Measurements from ENCODE around the gene HOMER2. TPM values are rescaled to one million over a fixed set of nuclear protein-coding genes. Genes with fewer than 3 reads are reported as not detected.
"Not testable (repeated sequence)": the region's sequence is repeated elsewhere in the genome, so short reads cannot be mapped to it uniquely, and the experiment has no call there.

Gene HOMER2
- total RNA-seq, 1 donor from 2014 or later, result 41.6 TPM

DNA sequence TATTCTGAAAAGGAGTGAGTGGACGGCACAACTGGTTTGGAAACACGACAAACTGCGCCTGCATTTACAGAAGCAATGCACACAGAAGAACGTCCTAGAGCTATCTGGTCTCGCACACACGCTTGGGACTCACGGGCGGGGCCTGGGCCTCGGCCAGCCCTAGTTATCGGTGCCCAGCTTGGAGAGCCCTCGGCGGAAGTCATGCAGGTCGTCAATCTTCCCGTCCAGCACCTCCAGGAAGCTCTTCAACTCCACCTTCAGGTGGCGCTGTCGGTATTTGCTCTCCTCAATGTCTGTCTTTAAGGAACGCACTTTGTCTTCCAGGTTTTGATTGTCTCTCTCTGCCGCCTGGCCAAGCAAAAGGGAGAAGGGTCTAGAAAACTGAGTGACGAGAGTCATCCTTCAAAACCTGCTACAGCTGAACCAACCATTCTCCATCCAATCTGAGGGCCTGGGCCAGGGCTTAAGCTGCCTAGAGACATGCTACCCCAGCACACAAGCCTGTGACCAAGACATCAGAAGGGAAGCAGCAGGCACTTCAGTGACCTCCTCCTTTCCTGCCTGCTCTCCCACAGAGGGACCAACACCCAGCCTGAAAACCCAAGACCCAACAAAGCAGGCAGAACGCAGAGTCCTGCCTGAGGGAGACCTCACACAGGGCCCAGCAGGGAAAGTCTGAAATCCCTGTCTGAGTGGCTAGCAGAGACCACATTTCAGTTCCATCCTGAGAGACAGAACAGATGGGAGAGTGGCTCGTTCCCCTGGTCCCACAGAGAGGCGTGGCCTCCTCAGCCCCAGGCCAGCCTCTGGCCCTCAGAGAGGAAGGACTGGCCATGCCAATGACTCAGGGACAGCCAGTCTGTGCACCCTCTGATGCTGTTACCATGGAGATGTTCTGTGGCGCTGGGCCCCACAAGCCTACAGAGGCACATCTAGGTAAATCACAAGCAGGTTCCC, 102.7 kb downstream of the HOMER2 start:
- intact Hi-C loops (cut with DNase I), result loop anchor here (2.0 to 5.0 kb wide), 2 partner anchors 137 to 151 kb away; partner anchors contain the start of gene RAMAC
- peak; percentile 86 for DNase-seq (ENCODE audit: low spot score)

DNA sequence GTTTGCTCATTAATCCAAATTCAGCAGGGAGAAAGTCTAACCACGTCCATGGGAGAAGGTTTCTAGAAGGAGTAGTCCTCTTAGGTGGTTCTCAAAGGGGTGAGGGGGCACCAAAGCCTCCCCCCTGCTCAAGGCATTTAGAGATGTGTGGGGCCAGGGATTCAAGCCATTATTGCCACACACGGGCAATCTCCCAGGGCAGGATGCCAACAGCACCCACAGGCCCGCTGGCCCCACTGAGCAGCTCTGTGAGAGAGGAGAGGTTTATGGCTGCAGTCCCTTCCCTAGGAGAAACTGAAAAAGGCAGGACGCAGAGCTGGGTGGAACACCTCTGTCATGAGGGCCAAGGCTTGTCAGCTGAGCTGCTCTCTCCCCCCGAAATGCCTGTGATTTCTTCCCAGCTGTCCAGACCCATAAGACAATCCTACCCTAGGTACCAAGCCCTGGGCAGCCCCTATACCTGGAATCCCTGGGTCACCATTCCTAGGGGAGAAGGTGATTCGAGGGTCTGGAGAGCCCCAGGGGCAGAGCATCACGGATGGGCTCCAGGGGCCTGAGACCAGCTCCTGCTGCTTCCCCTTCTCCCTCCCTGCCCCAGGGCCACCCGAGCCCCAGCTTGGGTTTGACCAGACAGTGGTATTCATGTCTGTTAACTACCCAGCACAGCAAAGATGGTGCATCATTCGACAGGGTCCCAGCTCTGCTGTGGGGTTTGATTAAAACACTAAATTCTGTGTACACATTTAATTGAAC, 104.1 kb downstream of the HOMER2 start:
- intact Hi-C loops (cut with DNase I), result loop anchor here (5.0 kb wide), 1 partner anchor 139 kb away; the partner anchor contains the start of gene RAMAC
- no peak for DNase-seq (ENCODE audit: low spot score)

DNA sequence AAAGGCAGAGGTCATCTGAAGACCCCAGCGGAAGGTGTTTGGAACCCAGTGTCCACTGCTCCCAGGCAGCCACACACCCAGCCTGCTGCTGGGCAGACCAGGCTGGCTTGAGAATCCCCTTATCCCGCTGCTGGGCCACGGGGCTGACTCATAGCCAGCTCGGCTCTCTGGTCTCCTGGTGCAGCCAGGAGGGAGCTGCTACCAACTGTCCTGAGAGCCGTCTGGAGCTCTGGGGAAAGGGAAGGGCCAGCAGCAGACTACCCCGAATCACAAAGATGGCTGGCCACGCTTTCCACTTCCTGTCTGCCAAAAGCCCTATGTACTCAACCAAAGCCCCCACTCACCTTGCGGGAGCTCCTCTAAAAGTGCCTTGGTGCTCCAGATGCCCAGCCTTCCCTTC, 104.8 kb downstream of the HOMER2 start:
- DNase-seq (ENCODE audit: low spot score), result no peak

DNA sequence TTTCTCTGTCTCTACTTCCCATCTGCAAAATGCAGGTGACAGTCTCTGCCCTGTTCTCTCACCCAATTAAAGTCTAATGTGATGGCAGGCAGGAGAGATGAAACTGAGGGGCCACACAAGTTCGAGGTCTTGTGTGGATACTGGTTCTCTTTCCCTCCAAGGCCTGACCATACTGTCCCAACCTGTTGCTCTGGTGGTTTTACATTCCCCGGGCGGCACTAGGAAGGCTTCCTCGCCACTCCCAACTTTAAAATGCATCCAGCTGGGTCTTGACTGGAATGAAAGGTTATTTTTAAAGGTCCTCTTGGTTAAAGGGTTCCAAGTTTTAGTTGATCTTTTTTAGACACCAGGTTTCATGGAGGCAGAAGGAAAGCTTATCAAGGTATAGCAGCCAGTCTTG, 105.9 kb downstream of the HOMER2 start:
- intact Hi-C loops (cut with DNase I), result loop anchor here (5.0 kb wide), 1 partner anchor 141 kb away; the partner anchor contains the start of gene RAMAC
- DNase-seq (ENCODE audit: low spot score), result no peak

More for the DNA sequence above, 104.8 kb downstream of the HOMER2 start:
- intact Hi-C loops (cut with DNase I), result loop anchor here (5.0 kb wide), 1 partner anchor 140 kb away; the partner anchor contains the start of gene RAMAC

DNA sequence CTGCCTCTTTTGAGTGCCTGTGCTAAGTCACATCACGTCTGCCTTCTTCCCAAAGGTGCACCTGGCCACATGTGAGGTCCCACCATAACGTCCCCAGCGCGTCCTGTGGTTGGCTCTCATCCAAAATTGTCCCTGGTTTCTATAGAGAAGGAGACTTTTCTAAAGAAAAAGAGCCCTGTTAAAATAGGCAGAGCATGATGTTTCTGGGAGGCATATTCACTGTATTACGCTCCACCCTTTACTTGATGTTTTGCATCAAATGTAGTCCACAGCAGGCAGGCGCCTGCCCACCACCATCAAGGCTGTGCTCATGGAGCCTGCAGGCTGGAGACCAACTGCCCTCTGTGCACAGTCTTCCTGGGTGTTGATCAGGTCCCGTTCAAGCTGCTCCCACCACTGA, 106.8 kb downstream of the HOMER2 start:
- no peak for DNase-seq (ENCODE audit: low spot score)
- intact Hi-C loops (cut with DNase I), result loop anchor here (5.0 kb wide), 1 partner anchor 142 kb away; the partner anchor contains the start of gene RAMAC

DNA sequence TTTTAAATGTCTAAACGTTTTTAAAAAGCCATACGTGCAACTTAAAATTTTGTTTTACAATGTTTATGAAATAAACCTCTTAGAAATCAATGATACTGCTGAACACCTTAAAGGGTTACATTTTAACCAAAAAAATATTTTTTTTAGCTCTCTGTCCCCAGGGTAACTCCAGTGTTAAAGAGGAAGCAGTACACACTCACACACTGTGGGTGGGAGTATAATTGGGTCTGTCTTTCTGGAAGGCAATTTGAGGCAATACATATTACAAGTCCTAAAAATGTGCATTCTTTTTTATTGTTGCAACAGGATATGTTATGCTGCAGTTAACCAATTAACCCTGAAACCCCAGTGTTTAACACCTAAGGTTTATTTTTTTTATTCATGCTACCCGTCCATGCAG, 109.0 kb downstream of the HOMER2 start:
- DNase-seq (ENCODE audit: low spot score), result no peak
- intact Hi-C loops (cut with DNase I), result no loop called here

DNA sequence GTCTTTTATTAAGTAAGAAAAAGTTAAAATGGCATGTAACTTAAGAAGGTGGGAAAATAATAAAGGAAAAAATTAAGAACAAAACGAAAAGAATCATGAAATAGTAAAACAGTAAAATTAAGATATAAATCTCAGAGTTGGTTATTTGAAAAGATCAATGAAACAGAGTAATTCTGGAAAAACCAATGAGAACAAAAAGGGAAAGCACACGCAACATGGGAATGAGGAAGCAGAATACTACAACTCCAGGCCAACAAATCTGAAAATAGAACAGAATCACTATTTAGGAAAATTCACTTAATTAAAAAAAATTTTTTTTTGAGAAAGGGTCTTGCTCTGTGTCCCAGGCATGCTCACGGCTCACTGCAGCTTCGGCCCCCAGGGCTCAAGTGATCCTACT, 112.4 kb downstream of the HOMER2 start:
- no peak for DNase-seq (ENCODE audit: low spot score)
- intact Hi-C loops (cut with DNase I), result no loop called here

DNA sequence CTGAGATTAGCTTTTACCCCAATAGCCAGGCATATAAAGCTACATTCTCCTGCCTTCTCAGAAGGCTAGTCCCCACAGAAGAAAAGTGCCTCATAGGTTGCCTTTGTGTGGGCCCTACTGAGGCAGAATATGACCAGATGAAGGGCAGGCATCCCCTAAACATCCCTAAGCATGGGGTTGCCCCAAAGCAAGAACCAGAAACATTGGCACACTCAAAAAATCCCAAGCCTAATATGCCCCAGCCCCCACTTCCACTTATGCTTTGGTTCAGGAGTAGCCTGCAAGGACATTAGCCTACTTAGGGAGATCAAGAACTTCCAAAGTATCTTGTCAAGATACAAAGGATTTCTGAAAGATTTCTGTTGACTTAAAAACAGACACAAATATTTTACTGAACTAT, 113.4 kb downstream of the HOMER2 start:
- intact Hi-C loops (cut with DNase I), result no loop called here
- DNase-seq (ENCODE audit: low spot score), result no peak

DNA sequence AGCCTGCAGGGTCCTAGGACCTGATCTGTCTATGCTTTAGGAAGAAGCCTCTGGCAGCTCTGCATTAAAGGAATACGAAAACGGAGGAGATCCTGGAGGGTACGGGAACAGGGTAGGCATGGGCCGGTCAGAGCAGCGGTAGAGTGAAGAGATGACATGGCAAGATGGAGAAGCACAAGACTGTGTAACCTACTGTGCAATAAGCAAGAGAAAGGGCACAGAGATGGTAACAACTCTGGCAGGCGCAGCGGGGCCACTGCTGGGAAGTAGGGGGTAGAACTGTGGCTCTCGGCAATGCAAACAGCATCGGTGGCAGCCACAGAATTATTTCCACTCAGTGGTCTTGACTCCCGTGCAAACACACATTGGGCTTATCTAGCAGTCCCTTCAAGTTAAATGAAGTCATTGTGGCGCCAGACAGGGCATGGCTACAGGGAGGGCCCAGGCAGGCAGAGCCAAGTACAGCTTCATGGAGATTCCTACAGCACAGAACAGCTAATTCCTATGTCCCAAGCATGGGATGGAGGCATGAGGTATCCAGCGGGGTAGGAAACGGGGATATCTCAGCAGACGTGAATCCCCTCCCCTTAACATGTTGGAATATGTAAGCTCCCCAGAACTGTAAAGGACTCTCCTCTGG, 114.3 kb downstream of the HOMER2 start:
- intact Hi-C loops (cut with DNase I), result no loop called here
- DNase-seq (ENCODE audit: low spot score), result no peak

DNA sequence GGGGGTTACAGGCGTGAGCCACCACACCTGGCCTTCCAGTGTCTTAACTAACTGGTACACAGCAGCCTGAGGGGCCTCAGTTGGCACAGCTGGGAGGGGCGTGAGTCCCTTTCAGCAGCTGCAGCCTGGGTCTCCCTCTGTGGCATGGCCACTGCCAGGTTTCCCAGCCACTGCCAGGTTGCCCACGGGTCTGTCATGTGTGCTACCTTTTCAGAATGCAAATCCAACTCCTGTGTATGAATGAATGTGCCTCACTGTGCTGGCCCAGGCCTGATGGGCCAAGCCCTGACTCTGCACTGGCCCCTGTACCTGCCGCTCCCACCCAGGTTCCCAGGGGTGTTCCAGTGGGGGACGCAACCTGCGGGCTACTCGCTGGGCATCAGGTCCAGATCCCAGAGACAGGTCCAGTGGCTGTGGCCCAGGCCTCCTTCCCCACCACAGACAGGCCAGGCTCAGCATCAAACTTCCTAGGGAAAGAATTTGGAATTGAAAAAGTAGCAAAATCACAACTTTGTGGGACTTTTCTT, 117.1 kb downstream of the HOMER2 start:
- DNase-seq (ENCODE audit: low spot score), result no peak
- intact Hi-C loops (cut with DNase I), result no loop called here

DNA sequence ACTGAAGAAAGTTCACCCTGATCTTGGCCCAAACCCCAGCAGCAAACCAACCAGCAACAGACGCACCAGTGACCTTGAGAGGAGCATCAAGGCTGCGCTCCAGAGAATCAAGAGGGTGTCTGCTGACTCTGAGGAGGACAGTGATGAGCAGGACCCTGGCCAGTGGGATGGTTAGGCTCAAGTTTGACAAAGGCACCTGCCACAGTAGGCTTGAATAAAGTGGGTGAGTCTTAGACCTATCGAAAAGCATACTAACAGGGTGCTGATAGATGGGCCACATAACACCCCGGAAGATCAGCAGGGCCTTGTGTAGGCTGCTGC, 119.2 kb downstream of the HOMER2 start:
- intact Hi-C loops (cut with DNase I), result no loop called here
- DNase-seq (ENCODE audit: low spot score), result no peak

DNA sequence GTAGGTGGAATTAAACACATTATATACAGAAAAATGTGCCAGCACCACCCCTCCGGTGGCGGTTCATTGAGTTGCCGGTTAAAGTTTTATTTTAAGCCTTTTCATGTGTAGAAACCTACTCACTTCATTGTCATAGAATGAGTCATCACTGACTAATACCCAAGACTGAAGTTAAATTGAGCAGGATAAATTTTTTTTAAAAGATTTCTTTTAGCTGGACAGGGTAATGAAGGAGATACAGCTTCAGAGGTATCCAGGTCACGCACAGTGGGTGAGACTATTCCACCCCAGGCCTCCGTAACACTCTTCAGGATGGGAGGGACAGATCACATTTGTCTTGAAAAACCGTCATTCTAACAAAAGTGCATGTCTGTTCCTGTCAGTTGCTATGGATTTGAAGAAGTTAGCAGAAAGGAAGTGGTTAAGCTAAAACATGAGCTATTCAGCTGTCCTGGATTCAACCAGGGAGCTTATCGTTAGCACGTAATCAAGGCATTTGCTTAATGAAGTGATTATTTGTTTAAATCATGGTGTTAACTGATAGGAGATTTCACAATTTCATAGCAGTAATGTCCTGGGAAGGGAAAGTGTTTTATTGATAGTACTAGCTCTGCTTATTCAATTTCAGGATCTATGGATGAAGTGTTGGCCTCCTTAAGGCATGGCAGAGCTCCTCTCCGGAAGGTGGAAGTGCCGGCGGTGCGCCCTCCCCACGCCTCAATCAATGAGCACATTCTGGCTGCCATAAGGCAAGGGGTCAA, 119.7 kb downstream of the HOMER2 start:
- DNase-seq (ENCODE audit: low spot score), result no peak
- intact Hi-C loops (cut with DNase I), result no loop called here

DNA sequence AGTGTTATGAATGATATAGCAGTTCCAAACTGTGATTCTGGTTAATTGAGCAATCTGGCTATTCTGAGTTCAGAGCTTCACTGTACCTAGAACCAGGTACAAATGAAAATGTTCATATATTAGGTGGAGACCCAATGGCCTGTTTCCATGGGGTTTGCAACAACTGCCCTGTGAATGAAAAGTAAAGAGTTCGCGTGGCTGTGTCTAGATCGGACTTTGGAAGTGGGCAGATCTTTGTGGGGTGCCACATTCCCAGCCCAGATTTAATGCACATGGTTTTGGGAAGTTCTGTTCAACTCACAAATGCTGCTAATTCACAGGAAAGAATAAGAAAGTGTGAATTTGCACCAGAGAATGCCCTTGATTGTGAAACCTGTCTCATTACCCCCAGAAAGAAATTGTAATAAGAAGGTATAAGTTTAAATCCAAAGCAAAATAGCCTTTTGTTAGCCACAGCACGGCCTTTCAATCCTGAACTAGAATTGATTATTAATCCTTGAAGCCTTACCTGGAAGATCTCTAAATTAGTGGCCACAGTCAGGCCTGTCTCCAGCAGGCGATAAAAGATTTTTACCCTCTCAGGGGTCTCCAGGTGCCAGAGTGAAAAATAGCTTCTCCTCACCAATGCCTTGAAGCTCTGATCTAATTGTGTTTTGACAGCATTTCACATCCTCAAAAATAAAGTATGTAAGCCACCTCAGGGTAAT, 120.5 kb downstream of the HOMER2 start:
- intact Hi-C loops (cut with DNase I), result no loop called here
- DNase-seq (ENCODE audit: low spot score), result no peak

DNA sequence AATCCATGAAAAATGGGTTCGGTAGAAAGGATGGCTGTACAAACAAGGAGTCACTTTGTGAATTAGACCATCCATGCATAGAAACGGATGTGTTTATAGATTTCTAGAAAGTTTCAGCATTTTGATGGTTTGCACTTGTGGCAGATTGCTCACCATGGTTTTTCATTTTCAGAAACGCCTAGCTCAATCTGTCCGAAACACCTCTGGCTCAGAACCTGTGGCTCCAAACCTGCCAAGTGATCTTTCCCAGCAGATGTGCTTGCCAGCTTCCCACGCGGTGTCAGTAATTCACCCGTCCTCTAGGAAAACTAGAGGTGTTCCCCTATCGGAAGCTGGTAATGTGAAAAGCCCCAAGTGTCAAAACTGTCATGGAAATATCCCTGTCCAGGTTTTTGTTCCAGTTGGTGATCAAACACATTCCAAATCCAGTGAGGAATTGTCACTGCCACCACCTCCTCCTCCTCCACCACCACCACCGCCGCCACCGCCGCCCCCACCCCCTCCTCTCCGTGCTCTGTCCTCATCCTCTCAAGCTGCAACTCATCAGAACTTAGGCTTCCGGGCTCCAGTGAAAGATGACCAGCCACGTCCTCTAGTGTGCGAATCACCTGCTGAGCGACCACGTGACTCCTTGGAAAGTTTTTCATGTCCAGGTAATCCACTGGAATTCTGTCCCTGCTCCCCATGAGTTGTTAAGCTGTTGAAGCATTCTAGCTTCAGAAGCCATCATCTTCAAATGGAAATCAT, 121.9 kb downstream of the HOMER2 start:
- intact Hi-C loops (cut with DNase I), result no loop called here
- no peak for DNase-seq (ENCODE audit: low spot score)

DNA sequence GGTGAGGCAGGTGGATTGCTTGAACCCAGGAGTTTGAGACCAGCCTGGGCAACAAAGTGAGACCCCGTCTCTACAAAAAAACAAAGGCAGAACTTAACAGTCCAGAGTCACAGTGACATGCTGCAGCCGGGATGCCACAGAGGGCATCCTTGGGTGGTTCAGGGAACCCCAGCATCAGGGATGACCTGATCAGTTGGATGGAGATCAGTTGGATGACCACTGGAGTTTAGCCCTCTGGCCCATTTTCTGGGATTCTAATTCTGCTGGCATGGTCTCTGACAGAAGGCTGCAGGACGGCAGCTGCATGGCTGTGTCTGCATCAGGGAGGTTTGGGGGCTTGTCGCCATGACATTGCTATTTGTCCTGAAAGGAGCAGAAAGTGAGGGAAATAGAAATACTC, 123.3 kb downstream of the HOMER2 start:
- no peak for DNase-seq (ENCODE audit: low spot score)

DNA sequence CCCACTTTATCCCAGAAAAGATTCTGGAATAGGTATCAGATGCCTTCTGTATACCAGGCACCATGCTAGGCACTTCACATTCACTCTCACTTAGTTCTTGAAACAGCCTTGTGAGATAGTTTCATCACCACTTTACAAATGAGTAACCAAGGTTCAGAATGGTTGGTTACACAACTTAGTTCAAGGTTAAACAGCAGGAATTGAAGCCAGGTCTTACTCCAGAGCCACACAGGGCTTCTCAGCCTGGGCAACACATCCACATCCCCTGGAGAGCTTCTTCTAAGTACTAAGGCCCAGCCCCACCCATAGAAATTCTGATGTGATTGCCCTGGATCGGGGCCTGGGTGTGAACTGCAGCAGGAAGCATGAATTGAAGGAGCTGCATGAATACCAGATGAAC, 124.4 kb downstream of the HOMER2 start:
- intact Hi-C loops (cut with DNase I), result no loop called here

More for the DNA sequence above, 123.3 kb downstream of the HOMER2 start:
- intact Hi-C loops (cut with DNase I), result no loop called here

DNA sequence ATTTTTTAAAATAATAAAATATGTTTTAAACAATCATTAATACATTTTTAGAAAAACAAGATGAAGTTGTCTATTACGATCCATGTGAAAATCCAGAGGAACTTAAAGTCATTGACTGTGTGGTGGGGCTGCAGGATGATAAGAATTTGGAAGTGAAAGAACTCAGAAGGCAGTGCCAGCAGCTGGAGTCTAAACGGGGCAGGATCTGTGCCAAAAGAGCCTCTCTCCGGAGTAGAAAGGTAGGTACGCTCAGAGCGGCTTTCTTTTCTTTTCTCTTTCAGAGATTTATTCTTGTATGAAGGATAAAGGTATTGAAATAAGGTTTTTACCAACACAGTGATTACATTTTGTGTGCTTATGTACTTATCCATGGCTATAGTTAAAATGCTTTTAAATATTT, 129.5 kb downstream of the HOMER2 start:
- DNase-seq (ENCODE audit: low spot score), result no peak
- intact Hi-C loops (cut with DNase I), result no loop called here

More for the DNA sequence above, 124.4 kb downstream of the HOMER2 start:
- no peak for DNase-seq (ENCODE audit: low spot score)

DNA sequence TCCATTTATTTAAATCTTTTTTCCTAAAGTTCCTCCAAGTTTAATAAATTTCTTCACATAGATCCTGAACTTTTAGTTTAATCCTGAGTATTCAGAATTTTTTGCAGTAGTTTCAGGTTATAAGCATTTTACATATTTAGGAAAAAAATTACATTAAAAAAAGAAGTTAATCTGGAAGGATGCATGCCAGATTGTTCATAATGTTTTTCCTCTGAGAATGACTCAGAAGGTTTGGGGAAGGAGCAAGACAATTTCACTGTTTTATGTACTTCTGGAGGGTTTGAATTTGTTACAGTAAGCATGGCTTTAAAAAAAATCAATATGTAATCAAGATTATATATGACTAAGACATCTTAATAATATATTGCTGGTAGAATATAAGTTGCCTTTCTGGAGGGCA, 130.7 kb downstream of the HOMER2 start:
- intact Hi-C loops (cut with DNase I); DNase-seq (ENCODE audit: low spot score): not testable (repeated sequence)
